HepG2 (cell line): ENCODE data around the gene LYRM1. TPM values are rescaled to one million over a fixed set of nuclear protein-coding genes. Genes with fewer than 3 reads are reported as not detected.

ENCODE experiments used
- ADNP ChIP-seq: sonication (generic); formaldehyde crosslinking; IDR thresholded peaks from 2 replicates; pipeline ENCODE4 v1.4.0; 2020; ENCODE audit warnings: missing genetic modification reagents
- ATAD3A ChIP-seq: sonication (generic); formaldehyde crosslinking; IDR thresholded peaks from 2 replicates; pipeline ENCODE4 v1.4.0; 2020; ENCODE audit warnings: missing genetic modification reagents
- FOXO1 ChIP-seq: sonication (generic); formaldehyde crosslinking; IDR thresholded peaks from 2 replicates; pipeline ENCODE4 v1.4.0; 2020; ENCODE audit warnings: missing genetic modification reagents
- KDM1A ChIP-seq: IDR thresholded peaks from 2 replicates; pipeline ENCODE4 v1.6.1; 2016; ENCODE audit warnings: missing compliant biosample characterization
- KLF9 ChIP-seq: IDR thresholded peaks from 2 replicates; pipeline ENCODE4 v1.6.1; 2016; ENCODE audit warnings: low read depth
- MXD4 ChIP-seq: IDR thresholded peaks from 2 replicates; pipeline ENCODE4 v1.6.1; 2016; ENCODE audit warnings: mild to moderate bottlenecking, missing biosample characterization, missing genetic modification reagents
- MXI1 ChIP-seq: IDR thresholded peaks from 3 replicates; pipeline ENCODE4 v1.6.1; 2012; ENCODE audit warnings: low read depth, low read length, inconsistent platforms, borderline replicate concordance
- POGZ ChIP-seq: sonication (generic); formaldehyde crosslinking; IDR thresholded peaks from 2 replicates; pipeline ENCODE4 v1.4.0; 2020; ENCODE audit warnings: mild to moderate bottlenecking, missing genetic modification reagents
- YEATS4 ChIP-seq: sonication (generic); formaldehyde crosslinking; IDR thresholded peaks from 2 replicates; pipeline ENCODE4 v1.4.0; 2020; ENCODE audit warnings: missing genetic modification reagents, borderline replicate concordance
- polyA plus RNA-seq, 8 experiments: library from polyadenylated mRNA; depleted of rRNA in 3 of 8; stranded (reverse) in 7 of 8; unstranded in 1 of 8; fragments of >200 nt; fragmentation: Illumina TruSeq in 4 of 8; extraction: Trizol in 4 of 8; gene quantifications; 2 replicates each; pipeline versions ENCODE4 v1.2.1 to v1.2.3, GENCODE V29; 2011 to 2016; ENCODE audit warnings: low read depth in 4 of 8, missing spikeins in 1 of 8, mixed read lengths in 1 of 8; ENCODE audit not compliant: insufficient read depth in 1 of 8
- total RNA-seq, 5 experiments: library from RNA; depleted of rRNA; stranded (reverse); fragments of >200 nt; fragmentation: Illumina TruSeq; extraction: Trizol; gene quantifications; 2 replicates each; pipeline ENCODE4 v1.2.3, GENCODE V29; 2016; ENCODE audit warnings: low read depth in 1 of 5
- TF ChIP-seq, protein P1 (sequence below): IDR thresholded peaks from 2 replicates; pipeline ENCODE4 v1.4.0; 2020; ENCODE audit warnings: mild to moderate bottlenecking, missing genetic modification reagents
- TF ChIP-seq, protein P2 (sequence below): sonication (generic); formaldehyde crosslinking; IDR thresholded peaks from 2 replicates; pipeline ENCODE4 v1.8.1; 2023; ENCODE audit warnings: mild to moderate bottlenecking, moderate library complexity, missing genetic modification reagents
- TF ChIP-seq, protein P3 (sequence below): sonication (generic); formaldehyde crosslinking; IDR thresholded peaks from one replicate; pipeline ENCODE4 v1.5.1; 2020; ENCODE audit warnings: mild to moderate bottlenecking, missing genetic modification reagents; ENCODE audit errors: not compliant biosample characterization

Gene LYRM1
- total and polyA plus RNA-seq, 2 of the 13 experiments (the other 11 are each of a cell fraction or from before 2014, with no cell fraction given) = 59.2 to 82.6 TPM

DNA sequence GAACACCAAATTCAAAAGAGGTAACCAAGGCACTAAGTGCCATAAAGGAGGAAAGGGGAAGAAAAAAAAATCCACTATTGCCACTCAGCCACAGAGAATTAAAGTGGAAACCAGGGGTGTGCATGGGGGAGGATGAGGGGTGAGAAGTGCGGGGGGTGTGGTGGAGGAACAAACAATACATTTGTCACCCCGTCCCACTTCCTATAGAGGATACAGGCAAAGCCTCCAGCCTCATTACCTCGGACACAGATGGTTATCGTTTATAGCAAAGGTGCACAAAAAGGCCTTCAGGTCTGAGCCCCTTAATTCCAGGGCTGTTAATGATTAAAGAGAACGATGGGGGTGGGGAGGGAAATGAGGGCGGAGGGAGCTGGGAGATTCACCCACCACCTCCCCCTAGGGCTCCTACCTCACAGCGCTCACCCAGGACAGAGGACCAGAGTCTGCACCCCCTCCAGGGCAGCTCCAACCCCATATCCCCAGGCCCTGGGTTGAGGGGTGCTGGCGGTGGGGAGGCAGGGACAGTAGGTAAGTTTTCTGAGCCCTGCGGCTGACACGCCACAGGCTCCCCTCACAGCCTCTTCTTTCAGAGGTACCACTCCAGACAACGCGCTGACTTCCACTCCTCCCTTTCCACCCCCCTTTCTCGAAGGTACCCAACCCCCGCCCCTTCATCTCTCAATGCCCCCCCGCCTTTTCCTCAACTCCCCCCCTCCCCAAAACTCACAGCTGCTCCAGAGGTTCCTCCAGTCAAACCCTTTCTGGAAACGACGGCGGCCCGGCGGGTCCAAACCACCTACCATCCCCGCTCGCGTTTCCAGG, 883 bp upstream of the LYRM1 start (continued):
- TF ChIP-seq KDM1A (CRISPR knock-in tag) = no peak
- TF ChIP-seq FOXO1 = peak; percentile 58
- TF ChIP-seq MXD4 (CRISPR knock-in tag) = no peak; the same call in 1 of the 2 replicates
- no peak for TF ChIP-seq ATAD3A (CRISPR knock-in tag)
- no peak; the same call in 1 of the 2 replicates for TF ChIP-seq YEATS4 (CRISPR knock-in tag)
- no peak for TF ChIP-seq KLF9
- TF ChIP-seq, protein P1, sequence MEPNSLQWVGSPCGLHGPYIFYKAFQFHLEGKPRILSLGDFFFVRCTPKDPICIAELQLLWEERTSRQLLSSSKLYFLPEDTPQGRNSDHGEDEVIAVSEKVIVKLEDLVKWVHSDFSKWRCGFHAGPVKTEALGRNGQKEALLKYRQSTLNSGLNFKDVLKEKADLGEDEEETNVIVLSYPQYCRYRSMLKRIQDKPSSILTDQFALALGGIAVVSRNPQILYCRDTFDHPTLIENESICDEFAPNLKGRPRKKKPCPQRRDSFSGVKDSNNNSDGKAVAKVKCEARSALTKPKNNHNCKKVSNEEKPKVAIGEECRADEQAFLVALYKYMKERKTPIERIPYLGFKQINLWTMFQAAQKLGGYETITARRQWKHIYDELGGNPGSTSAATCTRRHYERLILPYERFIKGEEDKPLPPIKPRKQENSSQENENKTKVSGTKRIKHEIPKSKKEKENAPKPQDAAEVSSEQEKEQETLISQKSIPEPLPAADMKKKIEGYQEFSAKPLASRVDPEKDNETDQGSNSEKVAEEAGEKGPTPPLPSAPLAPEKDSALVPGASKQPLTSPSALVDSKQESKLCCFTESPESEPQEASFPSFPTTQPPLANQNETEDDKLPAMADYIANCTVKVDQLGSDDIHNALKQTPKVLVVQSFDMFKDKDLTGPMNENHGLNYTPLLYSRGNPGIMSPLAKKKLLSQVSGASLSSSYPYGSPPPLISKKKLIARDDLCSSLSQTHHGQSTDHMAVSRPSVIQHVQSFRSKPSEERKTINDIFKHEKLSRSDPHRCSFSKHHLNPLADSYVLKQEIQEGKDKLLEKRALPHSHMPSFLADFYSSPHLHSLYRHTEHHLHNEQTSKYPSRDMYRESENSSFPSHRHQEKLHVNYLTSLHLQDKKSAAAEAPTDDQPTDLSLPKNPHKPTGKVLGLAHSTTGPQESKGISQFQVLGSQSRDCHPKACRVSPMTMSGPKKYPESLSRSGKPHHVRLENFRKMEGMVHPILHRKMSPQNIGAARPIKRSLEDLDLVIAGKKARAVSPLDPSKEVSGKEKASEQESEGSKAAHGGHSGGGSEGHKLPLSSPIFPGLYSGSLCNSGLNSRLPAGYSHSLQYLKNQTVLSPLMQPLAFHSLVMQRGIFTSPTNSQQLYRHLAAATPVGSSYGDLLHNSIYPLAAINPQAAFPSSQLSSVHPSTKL = peak; percentile 49; the same call in 1 of the 2 replicates
- TF ChIP-seq, protein P2, sequence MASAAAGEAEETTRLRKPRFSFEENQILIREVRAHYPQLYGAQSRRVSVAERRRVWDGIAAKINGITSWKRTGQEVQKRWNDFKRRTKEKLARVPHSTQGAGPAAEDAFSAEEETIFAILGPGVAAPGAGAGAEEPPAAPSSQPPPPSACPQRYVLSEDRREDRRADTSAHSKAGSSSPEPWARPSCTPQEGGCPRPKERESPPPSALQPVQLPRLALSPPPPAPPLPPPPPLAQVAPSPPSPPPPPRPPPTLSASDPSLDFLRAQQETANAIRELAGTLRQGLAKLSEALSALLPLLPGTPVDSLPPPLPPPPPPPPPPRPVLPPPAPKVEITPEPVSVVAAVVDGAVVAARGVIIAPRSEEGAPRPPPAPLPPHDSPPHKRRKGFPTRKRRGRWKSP (CRISPR knock-in tag) = no peak; the same call in 1 of the 2 replicates
- no peak for TF ChIP-seq ADNP (CRISPR knock-in tag)
- TF ChIP-seq, protein P3, sequence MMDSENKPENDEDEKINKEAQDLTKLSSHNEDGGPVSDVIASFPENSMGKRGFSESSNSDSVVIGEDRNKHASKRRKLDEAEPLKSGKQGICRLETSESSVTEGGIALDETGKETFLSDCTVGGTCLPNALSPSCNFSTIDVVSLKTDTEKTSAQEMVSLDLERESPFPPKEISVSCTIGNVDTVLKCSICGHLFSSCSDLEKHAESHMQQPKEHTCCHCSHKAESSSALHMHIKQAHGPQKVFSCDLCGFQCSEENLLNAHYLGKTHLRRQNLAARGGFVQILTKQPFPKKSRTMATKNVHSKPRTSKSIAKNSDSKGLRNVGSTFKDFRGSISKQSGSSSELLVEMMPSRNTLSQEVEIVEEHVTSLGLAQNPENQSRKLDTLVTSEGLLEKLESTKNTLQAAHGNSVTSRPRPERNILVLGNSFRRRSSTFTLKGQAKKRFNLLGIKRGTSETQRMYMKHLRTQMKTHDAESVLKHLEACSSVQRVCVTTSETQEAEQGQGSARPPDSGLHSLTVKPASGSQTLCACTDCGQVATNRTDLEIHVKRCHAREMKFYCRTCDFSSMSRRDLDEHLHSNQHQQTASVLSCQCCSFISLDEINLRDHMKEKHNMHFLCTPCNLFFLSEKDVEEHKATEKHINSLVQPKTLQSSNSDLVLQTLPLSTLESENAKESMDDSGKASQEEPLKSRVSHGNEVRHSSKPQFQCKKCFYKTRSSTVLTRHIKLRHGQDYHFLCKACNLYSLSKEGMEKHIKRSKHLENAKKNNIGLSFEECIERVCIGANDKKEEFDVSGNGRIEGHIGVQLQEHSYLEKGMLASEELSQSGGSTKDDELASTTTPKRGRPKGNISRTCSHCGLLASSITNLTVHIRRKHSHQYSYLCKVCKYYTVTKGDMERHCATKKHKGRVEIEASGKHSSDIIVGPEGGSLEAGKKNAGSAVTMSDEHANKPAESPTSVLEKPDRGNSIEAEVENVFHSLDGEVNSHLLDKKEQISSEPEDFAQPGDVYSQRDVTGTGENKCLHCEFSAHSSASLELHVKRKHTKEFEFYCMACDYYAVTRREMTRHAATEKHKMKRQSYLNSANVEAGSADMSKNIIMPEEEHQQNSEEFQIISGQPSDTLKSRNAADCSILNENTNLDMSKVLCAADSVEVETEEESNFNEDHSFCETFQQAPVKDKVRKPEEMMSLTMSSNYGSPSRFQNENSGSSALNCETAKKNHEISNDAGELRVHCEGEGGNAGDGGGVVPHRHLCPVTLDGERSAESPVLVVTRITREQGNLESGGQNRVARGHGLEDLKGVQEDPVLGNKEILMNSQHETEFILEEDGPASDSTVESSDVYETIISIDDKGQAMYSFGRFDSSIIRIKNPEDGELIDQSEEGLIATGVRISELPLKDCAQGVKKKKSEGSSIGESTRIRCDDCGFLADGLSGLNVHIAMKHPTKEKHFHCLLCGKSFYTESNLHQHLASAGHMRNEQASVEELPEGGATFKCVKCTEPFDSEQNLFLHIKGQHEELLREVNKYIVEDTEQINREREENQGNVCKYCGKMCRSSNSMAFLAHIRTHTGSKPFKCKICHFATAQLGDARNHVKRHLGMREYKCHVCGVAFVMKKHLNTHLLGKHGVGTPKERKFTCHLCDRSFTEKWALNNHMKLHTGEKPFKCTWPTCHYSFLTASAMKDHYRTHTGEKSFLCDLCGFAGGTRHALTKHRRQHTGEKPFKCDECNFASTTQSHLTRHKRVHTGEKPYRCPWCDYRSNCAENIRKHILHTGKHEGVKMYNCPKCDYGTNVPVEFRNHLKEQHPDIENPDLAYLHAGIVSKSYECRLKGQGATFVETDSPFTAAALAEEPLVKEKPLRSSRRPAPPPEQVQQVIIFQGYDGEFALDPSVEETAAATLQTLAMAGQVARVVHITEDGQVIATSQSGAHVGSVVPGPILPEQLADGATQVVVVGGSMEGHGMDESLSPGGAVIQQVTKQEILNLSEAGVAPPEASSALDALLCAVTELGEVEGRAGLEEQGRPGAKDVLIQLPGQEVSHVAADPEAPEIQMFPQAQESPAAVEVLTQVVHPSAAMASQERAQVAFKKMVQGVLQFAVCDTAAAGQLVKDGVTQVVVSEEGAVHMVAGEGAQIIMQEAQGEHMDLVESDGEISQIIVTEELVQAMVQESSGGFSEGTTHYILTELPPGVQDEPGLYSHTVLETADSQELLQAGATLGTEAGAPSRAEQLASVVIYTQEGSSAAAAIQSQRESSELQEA (CRISPR knock-in tag) = no peak
- TF ChIP-seq POGZ (CRISPR knock-in tag) = no peak; the same call in none of the 2 replicates
- peak; percentile 51; the same call in 1 of the 3 replicates for TF ChIP-seq MXI1
